OCI-LY1 (cell line): Measurements from ENCODE around the gene PCGF3.
"Not testable (repeated sequence)": the region's sequence is repeated elsewhere in the genome, so short reads cannot be mapped to it uniquely, and the experiment has no call there.

Experiments used
- H2AFZ ChIP-seq: fragments of 200-600 bp; sonication (generic), shearing (Covaris generic); 2 replicates; pipeline ENCODE4 v1.6.0; 2014; ENCODE audit warnings: antibody characterized with exemption, mild to moderate bottlenecking, low read length
- H3F3A ChIP-seq: fragments of 200-600 bp; sonication (generic), shearing (Covaris generic); 2 replicates; pipeline ENCODE4 v1.6.0; 2014; ENCODE audit warnings: mild to moderate bottlenecking, antibody characterized with exemption, low read length, moderate library complexity; ENCODE audit not compliant: insufficient read depth
- H3K27ac ChIP-seq: fragments of 200-600 bp; sonication (generic); 2 replicates; pipeline ENCODE4 v1.5.1; 2014; ENCODE audit warnings: low read length, mixed run types, mild to moderate bottlenecking, low read depth; ENCODE audit not compliant: poor library complexity, severe bottlenecking
- H3K27me3 ChIP-seq: fragments of 200-600 bp; sonication (generic); 2 replicates; pipeline ENCODE4 v1.6.0; 2014; ENCODE audit warnings: antibody characterized with exemption, mild to moderate bottlenecking, low read length, moderate library complexity; ENCODE audit not compliant: insufficient read depth
- H3K36me3 ChIP-seq: fragments of 200-600 bp; sonication (generic); 2 replicates; pipeline ENCODE4 v1.6.1; 2014; ENCODE audit warnings: mild to moderate bottlenecking, antibody characterized with exemption, low read length, moderate library complexity, mixed read lengths; ENCODE audit not compliant: insufficient read depth
- H3K4me1 ChIP-seq: fragments of 200-600 bp; sonication (generic); 2 replicates; pipeline ENCODE4 v1.5.1; 2014; ENCODE audit warnings: mild to moderate bottlenecking, low read length, moderate library complexity; ENCODE audit not compliant: insufficient read depth, severe bottlenecking
- H3K4me2 ChIP-seq: fragments of 200-600 bp; sonication (generic), shearing (Covaris generic); 2 replicates; pipeline ENCODE4 v1.6.1; 2014; ENCODE audit warnings: low read length
- H3K4me3 ChIP-seq: fragments of 200-600 bp; sonication (generic); 2 replicates; pipeline ENCODE4 v1.5.1; 2014; ENCODE audit warnings: low read length, low read depth, mild to moderate bottlenecking, mixed read lengths; ENCODE audit not compliant: poor library complexity, severe bottlenecking
- H3K79me2 ChIP-seq: fragments of 200-600 bp; shearing (Covaris generic); 2 replicates; pipeline ENCODE4 v1.6.1; 2016; ENCODE audit warnings: mixed run types, low read length, mixed read lengths; ENCODE audit not compliant: insufficient read depth
- H3K9ac ChIP-seq: fragments of 200-600 bp; sonication (generic), shearing (Covaris generic); 2 replicates; pipeline ENCODE4 v1.6.1; 2014; ENCODE audit warnings: mild to moderate bottlenecking, low read length, mixed read lengths
- H3K9me2 ChIP-seq: fragments of 200-600 bp; sonication (generic), shearing (Covaris generic); 2 replicates; pipeline ENCODE4 v1.6.1; 2014; ENCODE audit warnings: low read depth, mild to moderate bottlenecking, low read length, mixed read lengths
- H3K9me3 ChIP-seq: fragments of 200-600 bp; shearing (Covaris generic); 2 replicates; pipeline ENCODE4 v1.6.1; 2014; ENCODE audit warnings: low read length, mixed read lengths
- H4K20me1 ChIP-seq: fragments of 200-600 bp; sonication (generic), shearing (Covaris generic); 2 replicates; pipeline ENCODE4 v1.6.0; 2016; ENCODE audit warnings: mild to moderate bottlenecking, low read length; ENCODE audit not compliant: insufficient read depth
- CTCF ChIP-seq: fragments of 200-600 bp; sonication (generic), shearing (Covaris generic); IDR thresholded peaks from 2 replicates; pipeline ENCODE4 v1.5.1; 2017; ENCODE audit warnings: mild to moderate bottlenecking, antibody characterized with exemption, low read length, moderate library complexity, mixed read lengths
- EZH2 ChIP-seq: fragments of 200-600 bp; sonication (generic), shearing (Covaris generic); IDR thresholded peaks from 2 replicates; pipeline ENCODE4 v1.8.0; 2017; ENCODE audit warnings: borderline replicate concordance, mixed run types, mild to moderate bottlenecking, antibody characterized with exemption, low read length, moderate library complexity, mixed read lengths

The PCGF3 gene

GRCh38 chr4:776743-777441 is 71.3 kb downstream of the PCGF3 start:
- Histone ChIP-seq H3K4me3 (no peak overlapping the region), H3K4me2 (no peak overlapping the region), H3K27me3 (no peaks in the 10 kb centered on the region), H2AFZ (no peak overlapping the region), H4K20me1 (no peaks in the 10 kb centered on the region), H3K79me2 (peaks cover 14% of the 10 kb centered on the region), H3K9me2 (no peaks in the 10 kb centered on the region), H3K27ac (no peak overlapping the region), H3K9me3 (no peaks in the 10 kb centered on the region), H3F3A (no peaks in the 10 kb centered on the region), H3K36me3 (peaks cover 76% of the 10 kb centered on the region), H3K4me1 (peaks cover 9% of the 10 kb centered on the region), H3K9ac (no peak overlapping the region)
- TF ChIP-seq CTCF, result no peak
- TF ChIP-seq EZH2, result no peak

GRCh38 chr4:777520-778262 is 72.1 kb downstream of the PCGF3 start:
- Histone ChIP-seq H3K27ac (no peak overlapping the region), H3K4me3 (no peak overlapping the region), H3K4me1 (peaks cover 14% of the 10 kb centered on the region), H3F3A (no peaks in the 10 kb centered on the region), H3K9ac (no peak overlapping the region), H3K4me2 (no peak overlapping the region), H3K79me2 (peaks cover 14% of the 10 kb centered on the region), H3K9me3 (no peaks in the 10 kb centered on the region), H2AFZ (no peak overlapping the region), H3K9me2 (no peaks in the 10 kb centered on the region), H4K20me1 (no peaks in the 10 kb centered on the region), H3K36me3 (peaks cover 73% of the 10 kb centered on the region), H3K27me3 (no peaks in the 10 kb centered on the region)
- TF ChIP-seq CTCF, result no peak
- no peak for TF ChIP-seq EZH2

- TF ChIP-seq CTCF (no peak), EZH2 (no peak)
- no peak overlapping the region for H3K4me3 ChIP-seq
- H3K27me3 ChIP-seq, result no peaks in the 10 kb centered on the region
- no peak overlapping the region for H3K27ac ChIP-seq
- no peak overlapping the region for H3K9ac ChIP-seq
- H2AFZ ChIP-seq, result no peak overlapping the region
- no peaks in the 10 kb centered on the region for H3K9me2 ChIP-seq
- H4K20me1 ChIP-seq, result no peaks in the 10 kb centered on the region
- peaks cover 14% of the 10 kb centered on the region for H3K79me2 ChIP-seq
- peaks cover 63% of the 10 kb centered on the region for H3K36me3 ChIP-seq
- H3F3A ChIP-seq, result no peaks in the 10 kb centered on the region
- peaks cover 14% of the 10 kb centered on the region for H3K4me1 ChIP-seq
- no peak overlapping the region for H3K4me2 ChIP-seq
- H3K9me3 ChIP-seq, result no peaks in the 10 kb centered on the region
Observed at GRCh38 chr4:779555-779954, 73.9 kb downstream of the PCGF3 start.

GRCh38 chr4:780255-780654 is 74.6 kb downstream of the PCGF3 start:
- H3K9me3 ChIP-seq, H3K9me2 ChIP-seq, H4K20me1 ChIP-seq, H3K27ac ChIP-seq, H3K27me3 ChIP-seq, H3F3A ChIP-seq, H2AFZ ChIP-seq: not testable (repeated sequence)
- Histone ChIP-seq H3K4me3 (peak overlapping the region; percentile 99), H3K4me1 (peaks cover 14% of the 10 kb centered on the region), H3K36me3 (peaks cover 56% of the 10 kb centered on the region), H3K9ac (peak overlapping the region; percentile 99; the same call in 1 of the 2 replicates), H3K4me2 (peak overlapping the region; percentile 84), H3K79me2 (peaks cover 14% of the 10 kb centered on the region)
